Subcutaneous adipose tissue (tissue), 4 donors: ENCODE results near the gene EYA4. TPM values are rescaled to one million over a fixed set of nuclear protein-coding genes. Genes with fewer than 3 reads are reported as not detected.

Source experiments
- CTCF ChIP-seq: fragments of 450-650 bp; IDR thresholded peaks from one replicate; pipeline ENCODE4 v1.5.1; 2016; ENCODE audit warnings: low read depth, mild to moderate bottlenecking, control low read depth, antibody characterized with exemption, moderate library complexity
- total RNA-seq, 4 donors: library from RNA; depleted of rRNA; stranded (reverse); fragments of >200 nt; gene quantifications; one replicate each; pipeline ENCODE4 v1.1.0, GENCODE V29; 2016

The EYA4 gene
- total RNA-seq, 4 donors from 2014 or later = 1.5 to 7.7 (median 1.7) TPM

GRCh38 chr6:133541040-133541439 is 299.9 kb downstream of the EYA4 start:
- TF ChIP-seq CTCF = no peak

- no peak for TF ChIP-seq CTCF
These were observed 301.1 kb downstream of the EYA4 start for GRCh38 chr6:133542056-133542821.

GRCh38 chr6:133544419-133544818 is 303.3 kb downstream of the EYA4 start:
- TF ChIP-seq CTCF = no peak

GRCh38 chr6:133546098-133546497 is 304.9 kb downstream of the EYA4 start:
- no peak for TF ChIP-seq CTCF

- no peak for TF ChIP-seq CTCF
These were observed 306.0 kb downstream of the EYA4 start for GRCh38 chr6:133547136-133547535.

- TF ChIP-seq CTCF = no peak
These were observed 307.4 kb downstream of the EYA4 start for GRCh38 chr6:133548423-133549159.

GRCh38 chr6:133549371-133549801 is 308.2 kb downstream of the EYA4 start:
- no peak for TF ChIP-seq CTCF
